HK-2 (cell line): ENCODE measurements around the gene ACTR1B.
"Not testable (repeated sequence)": the region's sequence is repeated elsewhere in the genome, so short reads cannot be mapped to it uniquely, and the experiment has no call there.

Experiments used
- DNase-seq: peaks from one replicate; pipeline ENCODE4 v3.0.0-alpha.2; 2018; ENCODE audit not compliant: unreplicated experiment

Gene ACTR1B

DNA sequence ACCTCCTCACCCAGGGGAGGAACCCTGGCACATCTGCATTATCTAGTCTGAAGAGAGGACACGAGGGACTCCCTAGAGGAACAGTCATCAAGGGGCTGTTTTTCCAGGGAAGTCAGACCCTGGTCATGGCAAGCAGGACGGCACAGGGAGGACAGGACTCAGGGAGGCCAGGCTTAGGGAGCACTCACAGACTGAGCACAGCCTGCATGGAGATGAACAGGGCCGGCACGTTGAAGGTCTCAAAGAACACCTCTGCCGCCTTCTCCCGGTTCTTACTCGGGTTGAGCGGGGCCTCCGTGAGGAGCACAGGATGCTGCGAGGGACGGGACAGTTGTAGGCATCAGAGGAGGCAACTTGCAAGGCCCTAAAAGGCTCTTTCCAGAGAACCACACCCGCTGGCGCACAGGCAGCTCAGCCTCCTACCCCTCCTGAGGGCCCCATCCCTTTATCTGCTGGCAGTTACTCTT is 5.1 kb downstream of the ACTR1B start:
- DNase-seq: no peak

- DNase-seq: no peak
Measured at GRCh38 chr2:97657986-97658690, 5.7 kb downstream of the ACTR1B start.

DNA sequence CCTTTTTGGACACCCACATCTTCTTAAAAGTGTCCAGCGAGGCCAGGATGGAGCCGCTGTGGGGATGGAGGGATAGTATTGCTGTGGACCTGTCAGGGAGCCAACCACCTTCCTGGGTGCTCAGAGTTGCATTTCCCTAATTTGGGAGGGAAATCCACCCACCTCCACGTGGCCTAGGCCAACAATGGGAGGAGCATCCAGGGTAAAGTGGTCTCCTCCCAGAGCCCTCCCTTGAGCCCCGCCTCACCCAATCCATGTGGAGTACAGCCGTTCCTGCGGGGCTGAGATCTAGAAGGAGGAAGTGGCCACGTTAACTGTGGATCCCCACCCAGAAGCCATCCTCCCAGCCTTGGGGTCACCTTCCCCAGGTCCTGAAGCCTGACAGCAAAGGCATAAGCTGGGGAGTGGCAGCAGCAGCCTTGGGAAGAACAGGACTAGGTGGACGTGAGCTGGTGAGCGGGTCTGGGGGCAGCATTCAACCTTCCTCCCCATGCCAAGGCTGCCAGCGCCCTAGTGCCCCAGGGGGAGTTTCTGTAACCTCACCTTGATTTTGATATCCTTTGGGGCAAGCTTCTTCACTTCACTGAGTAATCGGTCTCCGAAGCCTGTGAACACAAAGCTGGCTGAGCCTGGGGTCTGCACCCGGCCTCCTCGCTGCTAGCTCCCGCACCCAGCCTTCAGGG is 6.8 kb downstream of the ACTR1B start:
- DNase-seq: no peak

DNA sequence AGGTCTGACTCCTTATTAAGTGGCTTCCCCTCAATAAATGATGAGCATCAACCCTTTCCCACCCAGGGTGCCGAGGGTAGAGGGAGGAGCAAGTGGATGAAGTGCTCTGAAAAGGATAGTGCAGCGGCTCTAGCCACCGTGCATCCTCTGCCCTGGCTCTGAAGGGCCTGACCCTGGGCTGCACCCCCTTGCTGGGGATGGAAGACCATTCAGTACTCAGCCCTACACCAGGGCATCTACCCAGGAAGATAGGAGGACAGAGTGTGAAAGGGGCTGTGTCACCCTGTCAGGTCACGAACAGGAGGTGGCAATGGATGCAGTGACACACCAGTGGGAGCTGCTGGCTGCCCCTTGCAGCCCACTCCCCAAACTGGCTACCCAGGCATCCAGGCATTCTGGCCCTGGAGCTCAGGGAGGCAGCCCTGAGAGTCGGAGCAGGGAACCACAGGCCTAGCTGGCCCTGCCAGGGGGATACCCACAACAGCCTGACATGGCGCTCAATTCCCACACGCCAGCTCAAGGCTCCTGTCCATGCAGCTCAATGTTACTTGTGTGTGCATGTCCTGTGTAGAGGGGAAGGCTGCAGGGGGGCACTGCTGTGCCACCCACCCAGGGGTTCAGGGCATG is 7.6 kb downstream of the ACTR1B start:
- no peak for DNase-seq

- no peak for DNase-seq
Measured at GRCh38 chr2:97654791-97655190, 9.1 kb downstream of the ACTR1B start.

GRCh38 chr2:97654309-97654708 is 9.5 kb downstream of the ACTR1B start:
- DNase-seq: no peak

GRCh38 chr2:97653874-97654273 is 10.0 kb downstream of the ACTR1B start:
- no peak for DNase-seq

DNA sequence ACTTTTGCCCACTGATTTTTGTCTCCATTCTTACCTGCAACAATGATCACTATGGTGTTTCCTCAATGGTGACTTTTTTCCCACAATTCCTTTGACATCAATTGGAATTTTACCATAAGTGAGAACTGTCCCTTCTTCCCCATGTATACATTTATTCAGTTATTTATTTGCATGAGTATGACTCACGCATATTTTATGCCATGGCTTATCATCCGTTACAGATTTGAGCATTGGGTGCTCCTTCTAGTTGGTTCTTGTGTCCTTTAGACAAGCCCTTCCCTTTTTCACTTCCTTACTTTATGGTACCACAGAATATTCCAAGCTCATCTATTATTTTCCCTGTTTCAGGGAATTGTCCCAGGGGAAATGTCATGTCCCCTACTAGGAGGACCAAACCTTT is 10.4 kb downstream of the ACTR1B start:
- DNase-seq: no peak

DNA sequence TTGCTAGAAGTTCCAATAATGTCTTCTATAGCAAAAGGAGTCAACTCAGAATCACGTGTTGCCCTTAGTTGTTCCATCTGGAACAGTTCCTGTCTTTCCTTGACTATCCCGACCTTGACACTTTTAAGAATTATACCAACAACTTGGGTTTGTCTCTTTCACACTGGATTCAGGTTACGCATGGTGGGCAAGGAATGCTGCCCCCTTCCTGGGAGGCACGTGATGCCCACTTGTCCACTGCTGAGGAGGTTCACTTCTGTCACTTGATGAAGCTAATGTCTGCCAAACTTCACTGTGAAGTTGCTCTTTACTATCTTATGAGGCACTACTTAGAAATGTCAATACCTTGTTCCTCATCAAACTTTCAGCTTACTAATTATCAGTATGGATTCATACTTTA is 12.7 kb downstream of the ACTR1B start:
- DNase-seq: no peak

GRCh38 chr2:97646977-97647376 is 16.9 kb downstream of the ACTR1B start:
- DNase-seq: no peak

- DNase-seq: peak; percentile 98
Measured at GRCh38 chr2:97645695-97646629, 17.9 kb downstream of the ACTR1B start, which contains the start of gene COX5B. TSS of gene COX5B (plus strand) at chr2:97646062. CDS start at chr2:97646087, 25 bp downstream.

DNA sequence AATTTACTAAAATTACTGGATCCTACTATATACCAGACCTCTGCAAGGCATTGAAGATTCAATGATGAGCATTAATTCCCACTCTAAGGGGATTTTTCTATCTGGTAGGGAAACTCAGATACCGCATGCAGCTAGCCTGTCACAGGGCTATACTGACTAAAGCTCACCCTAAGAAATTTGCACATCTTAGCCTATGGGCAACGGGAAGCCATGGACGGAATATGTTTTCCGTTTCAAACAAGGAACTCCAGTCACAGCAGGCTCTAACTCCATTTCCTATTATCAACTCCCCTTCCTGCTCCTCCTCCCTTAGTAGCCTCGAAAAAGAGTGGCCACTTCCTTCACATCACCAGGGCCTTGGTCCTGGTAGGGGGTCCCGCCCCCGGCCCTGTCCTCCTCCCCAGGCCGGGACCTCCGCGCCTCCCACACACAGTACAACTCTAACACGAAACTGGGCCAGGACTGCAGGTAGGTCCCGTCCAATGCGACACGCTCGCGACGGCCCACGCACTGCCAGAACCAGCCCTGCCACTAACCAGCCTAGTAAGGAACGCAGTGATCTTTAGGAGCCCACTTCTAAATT is 18.6 kb downstream of the ACTR1B start:
- no peak for DNase-seq

GRCh38 chr2:97644023-97644717 is 19.7 kb downstream of the ACTR1B start:
- DNase-seq: no peak

- DNase-seq: not testable (repeated sequence)
Measured at GRCh38 chr2:97626049-97626430, 37.8 kb downstream of the ACTR1B start.

GRCh38 chr2:97625354-97626048 is 38.3 kb downstream of the ACTR1B start:
- not testable (repeated sequence) for DNase-seq

- DNase-seq: not testable (repeated sequence)
Measured at GRCh38 chr2:97622976-97623375, 40.9 kb downstream of the ACTR1B start.

- DNase-seq: not testable (repeated sequence)
Measured at GRCh38 chr2:97620492-97620891, 43.4 kb downstream of the ACTR1B start.

- DNase-seq: not testable (repeated sequence)
Measured at GRCh38 chr2:97618939-97619827, 44.7 kb downstream of the ACTR1B start.

DNA sequence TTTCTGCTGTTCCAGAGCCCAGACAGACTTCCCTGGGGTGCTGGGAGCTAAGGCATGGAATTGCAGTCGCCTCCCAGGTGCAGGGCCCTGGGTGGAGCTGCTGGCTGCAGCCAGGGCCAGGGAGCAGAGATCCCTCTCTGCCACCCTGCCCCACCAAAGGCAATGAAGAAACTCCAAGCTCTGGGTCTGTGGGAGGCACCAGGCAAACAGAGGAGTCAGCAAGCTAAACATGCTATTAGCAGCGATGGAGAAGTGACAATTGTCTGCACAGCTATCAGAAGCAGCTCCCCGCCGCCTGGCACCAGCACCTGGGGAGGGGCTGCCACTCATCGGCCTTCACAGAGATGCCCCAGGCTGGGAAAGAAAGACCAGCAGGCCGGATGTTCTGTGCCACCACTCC is 45.9 kb downstream of the ACTR1B start:
- DNase-seq: no peak
